Muscle layer of duodenum (tissue), 2 donors: ENCODE measurements around the gene COX7A2.

Experiments
- H3K27ac ChIP-seq: one replicate; pipeline ENCODE4 v1.7.0; 2013; ENCODE audit warnings: mild to moderate bottlenecking, low read length
- H3K27me3 ChIP-seq: one replicate; pipeline ENCODE4 v1.7.0; 2013; ENCODE audit warnings: low read depth, mild to moderate bottlenecking, control low read depth, low read length
- H3K36me3 ChIP-seq, 2 donors: one replicate each; pipeline ENCODE4 v1.7.0; 2013; ENCODE audit warnings: low read length in 2 of 2, control low read depth in 1 of 2, mild to moderate bottlenecking in 1 of 2; ENCODE audit not compliant: insufficient read depth in 2 of 2, control insufficient read depth in 1 of 2
- H3K4me1 ChIP-seq, 2 donors: one replicate each; pipeline ENCODE4 v1.7.0; 2013; ENCODE audit warnings: low read length in 2 of 2, mild to moderate bottlenecking in 2 of 2, control low read depth in 1 of 2, moderate library complexity in 1 of 2; ENCODE audit not compliant: insufficient read depth in 2 of 2, control insufficient read depth in 1 of 2
- H3K4me3 ChIP-seq, 2 donors: one replicate each; pipeline ENCODE4 v1.7.0; 2013; ENCODE audit warnings: low read length in 2 of 2, low read depth in 1 of 2, mild to moderate bottlenecking in 1 of 2
- H3K9me3 ChIP-seq, 2 donors: one replicate each; pipeline ENCODE4 v1.7.0; 2013; ENCODE audit warnings: low read length in 2 of 2, control low read depth in 1 of 2, mild to moderate bottlenecking in 1 of 2; ENCODE audit not compliant: control insufficient read depth in 1 of 2
- donor health status: healthy.

The COX7A2 gene

DNA sequence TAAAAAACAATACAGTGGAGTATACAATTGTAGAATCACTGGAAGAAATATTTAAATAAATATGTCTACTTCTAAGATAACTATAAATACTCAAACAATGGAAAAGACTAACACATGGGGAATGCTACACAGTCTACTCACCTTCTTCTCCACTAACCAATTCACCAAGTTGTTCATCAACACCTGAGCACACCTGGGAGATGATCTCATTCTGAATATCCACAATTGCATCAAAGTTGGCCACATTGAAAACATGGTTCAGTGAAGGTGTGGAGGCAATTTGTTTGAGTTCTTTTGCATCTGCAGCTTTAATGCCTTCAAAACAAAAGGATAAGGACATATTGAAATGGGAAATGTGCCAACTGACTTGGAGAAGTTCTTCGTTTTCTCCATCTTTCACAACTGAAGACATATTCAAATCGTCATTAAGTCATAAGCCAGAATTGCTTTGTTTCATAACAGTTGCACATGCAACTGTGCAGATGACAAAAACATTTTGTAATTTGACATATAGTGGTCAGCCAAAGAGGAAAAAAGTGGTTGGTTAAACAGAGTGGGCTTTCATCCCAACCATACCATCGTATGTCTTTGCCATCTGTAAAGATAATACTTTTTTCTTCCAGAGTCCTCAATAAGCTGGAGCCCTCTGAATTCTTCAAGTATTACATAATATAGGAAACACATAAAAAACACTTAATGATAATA lies 55.2 kb downstream of the COX7A2 start:
- Histone ChIP-seq H3K36me3 (peaks cover 27 to 45% of the 10 kb centered on the region in 2 donors), H3K4me3 (no peak overlapping the region), H3K27ac (no peak overlapping the region), H3K9me3 (no peaks in the 10 kb centered on the region), H3K27me3 (no peaks in the 10 kb centered on the region), H3K4me1 (no peaks in the 10 kb centered on the region)
